Pericardium fibroblast (primary cell): ENCODE measurements around the gene PPP6R2. TPM values are rescaled to one million over a fixed set of nuclear protein-coding genes. Genes with fewer than 3 reads are reported as not detected.

Source experiments
- total RNA-seq: library from RNA; depleted of rRNA; stranded (reverse); fragments of >200 nt; gene quantifications from 2 replicates; pipeline ENCODE4 v1.2.3, GENCODE V29; 2015

PPP6R2 gene
- total RNA-seq, result 44.7 and 47.3 TPM in 2 replicates

DNA sequence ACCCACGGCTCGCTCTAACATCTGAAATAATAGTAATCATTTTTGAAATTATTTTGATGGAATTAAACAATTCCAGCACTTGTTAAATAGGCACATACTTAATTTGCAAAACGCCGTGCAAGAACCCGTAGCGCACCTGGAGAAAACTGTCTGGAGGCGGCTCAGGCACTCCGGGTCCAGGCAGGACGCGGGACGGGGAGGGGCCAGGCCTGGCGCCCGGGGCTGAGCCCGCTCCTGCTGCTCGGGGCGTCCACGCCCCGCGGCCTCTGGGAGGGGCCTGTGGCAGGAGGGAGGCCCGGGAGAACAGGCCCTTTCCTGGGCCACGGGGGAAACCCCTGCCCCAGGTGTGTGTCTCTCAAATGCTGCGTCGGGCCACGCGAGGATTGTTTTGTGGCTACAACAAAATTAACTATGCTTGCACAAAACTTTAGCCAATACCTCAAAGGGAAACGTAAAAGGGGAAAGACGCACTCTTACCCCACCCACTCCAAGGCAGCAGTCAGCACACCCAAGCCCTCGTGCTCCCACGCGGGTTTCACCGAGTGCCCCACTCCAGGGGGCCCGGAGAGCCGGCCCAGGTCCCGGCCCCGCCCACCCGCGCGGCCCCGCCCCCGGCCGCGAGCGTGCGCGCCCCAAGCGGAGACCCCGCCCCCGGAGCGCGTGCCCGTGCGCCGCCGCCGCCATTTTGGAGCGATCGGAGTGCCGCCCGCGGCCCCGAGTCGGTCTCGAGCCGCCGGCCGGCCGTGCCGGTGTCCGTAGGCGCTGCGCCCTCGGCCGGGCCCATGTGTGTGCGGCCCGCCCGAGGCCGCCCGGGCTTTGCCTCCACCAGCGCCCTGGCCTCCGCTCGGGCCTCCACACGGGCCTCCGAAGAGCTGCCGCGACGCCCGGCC, at the start of gene PPP6R2:
PPP6R2 (plus strand) TSS at position 677 of the 890 bp plus-strand sequence. CDS start 50,582 bp downstream, outside the sequence.

GRCh38 chr22:50306753-50307749, 36.1 kb upstream of the PPP6R2 start, which contains the start of gene PLXNB2:
Gene PLXNB2 (minus strand): TSS chr22:50307646. CDS start chr22:50290584, 17,062 bp downstream.

GRCh38 chr22:50326956-50327710, 16.0 kb upstream of the PPP6R2 start, which contains the start of gene DENND6B:
Gene DENND6B (minus strand): TSS chr22:50327012. CDS start chr22:50326988, 24 bp downstream.

DNA sequence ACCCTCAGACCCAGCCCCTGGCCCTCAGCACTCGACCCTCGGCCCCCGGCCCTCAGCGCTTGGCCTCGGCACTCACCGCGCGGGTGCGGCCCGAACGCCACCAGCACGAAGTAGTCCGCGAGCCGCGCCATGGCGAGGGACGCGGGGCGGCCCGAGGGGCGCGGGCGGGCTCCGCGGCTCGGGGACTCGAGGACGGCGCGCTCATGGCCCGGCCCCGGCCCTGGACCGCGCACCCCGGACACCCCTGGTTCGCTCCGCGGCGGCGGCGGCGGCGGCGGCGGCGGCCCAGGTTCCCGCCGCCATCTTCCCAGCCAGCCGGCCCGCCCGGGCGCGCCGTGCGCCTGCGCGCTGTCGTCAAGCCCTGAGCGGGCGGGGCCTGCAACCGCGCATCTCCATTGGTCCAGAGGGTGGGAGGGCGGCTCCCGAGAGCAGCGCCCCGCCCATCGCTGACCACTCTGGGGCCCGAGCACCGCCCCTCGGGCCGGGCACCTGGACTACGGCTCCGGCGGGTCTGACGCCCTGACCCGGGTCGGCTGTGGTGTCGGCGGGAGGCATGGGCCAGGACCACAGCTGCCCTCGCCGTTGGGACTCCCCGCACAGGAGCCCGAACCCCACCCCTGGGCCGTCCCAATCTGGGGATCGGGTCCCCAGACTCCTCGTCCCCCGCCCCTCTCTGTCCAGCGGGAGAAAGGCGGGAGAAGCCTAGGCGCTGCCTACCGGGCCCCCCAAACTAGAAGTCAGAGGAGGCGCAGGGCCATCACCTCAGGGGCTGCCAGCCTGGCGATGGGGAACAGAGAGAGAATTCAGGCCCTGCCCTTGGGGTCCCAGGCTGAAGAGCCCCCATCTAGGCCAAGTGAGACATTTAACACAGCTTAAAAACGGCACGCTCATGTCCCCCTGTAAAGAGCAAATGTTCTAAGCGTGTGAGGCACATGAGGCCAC, 131.9 kb downstream of the PPP6R2 start, which contains the start of gene SBF1:
SBF1 (minus strand) TSS at position 326 of the 942 bp plus-strand sequence; CDS start at position 131, 195 bp downstream.

DNA sequence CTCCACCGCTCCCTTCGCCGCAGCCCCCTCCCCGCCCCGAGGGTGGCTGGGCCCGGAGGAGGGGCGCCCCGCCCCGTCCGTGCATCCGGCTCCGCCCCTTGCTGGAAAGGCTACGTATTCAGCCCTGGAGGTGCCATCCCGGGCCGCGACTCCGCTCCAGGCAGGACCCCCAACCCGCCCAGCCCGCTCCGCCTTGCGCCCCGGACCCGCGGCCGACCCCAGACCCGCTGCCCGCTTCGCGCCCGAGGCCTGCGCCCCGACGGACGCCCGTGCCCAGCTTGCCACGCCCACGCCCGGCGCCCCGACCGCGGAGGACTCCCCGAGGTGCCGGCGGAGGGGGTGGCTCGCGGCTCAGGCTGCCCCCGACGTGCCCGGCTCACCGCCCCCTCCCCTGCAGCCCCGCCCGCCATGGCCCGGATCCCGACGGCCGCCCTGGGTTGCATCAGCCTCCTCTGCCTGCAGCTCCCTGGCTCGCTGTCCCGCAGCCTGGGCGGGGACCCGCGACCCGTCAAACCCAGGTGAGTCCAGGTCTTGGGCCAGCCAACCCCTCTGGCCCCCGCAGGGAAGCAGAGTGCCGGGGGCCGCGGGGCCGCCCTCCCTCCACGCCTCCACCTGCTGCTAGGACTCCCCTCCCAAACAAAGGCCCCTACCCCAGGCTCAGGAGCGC, 138.4 kb downstream of the PPP6R2 start, which contains the start of gene ADM2:
ADM2 (plus strand) TSS at position 104 of the 667 bp plus-strand sequence; CDS start at position 409, 305 bp downstream.

GRCh38 chr22:50486561-50487289, 143.6 kb downstream of the PPP6R2 start, which contains the start of gene MIOX:
Gene MIOX (plus strand): TSS chr22:50486859. CDS start chr22:50486898, 39 bp downstream.

Other genes starting within 250 kb of the PPP6R2 start
- gene PANX2, start 172.6 kb upstream of the PPP6R2 start, total RNA-seq, result 0.35 and 0.60 TPM in 2 replicates
- 21.9 and 26.9 TPM in 2 replicates for gene TRABD, start 157.4 kb upstream of the PPP6R2 start, total RNA-seq
- gene SELENOO, start 142.3 kb upstream of the PPP6R2 start, total RNA-seq, result 24.5 and 33.3 TPM in 2 replicates
- 18.3 and 23.2 TPM in 2 replicates for gene TUBGCP6, start 98.3 kb upstream of the PPP6R2 start, total RNA-seq
- gene HDAC10, start 92.1 kb upstream of the PPP6R2 start, total RNA-seq, result 20.8 and 39.8 TPM in 2 replicates
- 29.5 and 36.9 TPM in 2 replicates for gene MAPK12, start 81.6 kb upstream of the PPP6R2 start, total RNA-seq
- gene MAPK11, start 72.9 kb upstream of the PPP6R2 start, total RNA-seq, result 18.4 and 24.0 TPM in 2 replicates
- 143 and 157 TPM in 2 replicates for gene PLXNB2, start 35.7 kb upstream of the PPP6R2 start, total RNA-seq
- gene DENND6B, start 16.3 kb upstream of the PPP6R2 start, total RNA-seq, result 6.6 and 8.5 TPM in 2 replicates
- gene SBF1, start 131.7 kb downstream of the PPP6R2 start, total RNA-seq, result 53.8 and 57.3 TPM in 2 replicates
- 14.5 and 35.9 TPM in 2 replicates for gene ADM2, start 138.2 kb downstream of the PPP6R2 start, total RNA-seq
- 0.43 TPM in 1 of 2 replicates, not detected in the other for gene MIOX, start 143.5 kb downstream of the PPP6R2 start, total RNA-seq
- gene LMF2, start 164.4 kb downstream of the PPP6R2 start, total RNA-seq, result 64.2 and 77.0 TPM in 2 replicates
- 22.5 and 28.0 TPM in 2 replicates for gene NCAPH2, start 164.9 kb downstream of the PPP6R2 start, total RNA-seq
- gene SCO2, start 182.3 kb downstream of the PPP6R2 start, total RNA-seq, result 1.3 and 2.5 TPM in 2 replicates
- 46.3 and 57.6 TPM in 2 replicates for gene TYMP, start 186.7 kb downstream of the PPP6R2 start, total RNA-seq
- gene KLHDC7B, start 202.6 kb downstream of the PPP6R2 start, total RNA-seq, result 1.8 and 2.4 TPM in 2 replicates
- not detected in 2 replicates for gene SYCE3, start 219.6 kb downstream of the PPP6R2 start, total RNA-seq
- 0.51 and 1.4 TPM in 2 replicates for gene CPT1B, start 235.1 kb downstream of the PPP6R2 start, total RNA-seq
- gene CHKB, start 239.5 kb downstream of the PPP6R2 start, total RNA-seq, result 25.7 and 26.1 TPM in 2 replicates